GM12878 (cell line): ENCODE results near the gene ALX4. TPM values are rescaled to one million over a fixed set of nuclear protein-coding genes. Genes with fewer than 3 reads are reported as not detected.

Experiments used
- ATAC-seq: fragments of 200-7000 bp; cut with Tn5 transposase; 3 replicates; pipeline ENCODE4 v1.9.1; 2020; ENCODE audit warnings: mild to moderate bottlenecking, moderate library complexity
- BruUV-seq: library from RNA; stranded (reverse); fragments of 400-500 nt; replicated peaks from 2 replicates; lab custom pipeline; 2021; lab: Mats Ljungman, UMichigan
- CTCF ChIA-PET: fragments of 300-600 bp; sonication (Branson Sonifier 250); formaldehyde crosslinking; extraction: SDS; loops from one replicate; lab custom pipeline; 2021; ENCODE audit warnings: inconsistent platforms; lab: Yijun Ruan, JAX
- POLR2A ChIA-PET: fragments of 350-600 bp; formaldehyde crosslinking; extraction: SDS; loops from one replicate; lab custom pipeline; 2021; ENCODE audit warnings: inconsistent platforms; lab: Charles Lee
- RAD21 ChIA-PET: fragments of 300-600 bp; sonication (Branson Sonifier 250); formaldehyde crosslinking; loops from one replicate; lab custom pipeline; 2023; ENCODE audit warnings: antibody characterized with exemption; ENCODE audit not compliant: unreplicated experiment; lab: Charles Lee
- SMC1A ChIA-PET: fragments of 300-600 bp; sonication (Branson Sonifier 250); formaldehyde crosslinking; loops from one replicate; lab custom pipeline; 2023; ENCODE audit not compliant: unreplicated experiment, uncharacterized antibody; lab: Charles Lee
- DNase-seq: peaks from one replicate; pipeline ENCODE4 v3.0.0-alpha.2; 2011; ENCODE audit warnings: low read depth, low spot score
- FAIRE-seq: peaks from 3 replicates; lab custom pipeline; 2011; peaks lifted over from hg19 to GRCh38; lab: Jason Lieb, UNC
- H2AFZ ChIP-seq: 2 replicates; pipeline ENCODE4 v1.6.0; 2011; ENCODE audit warnings: low read depth, low read length, control low read depth; ENCODE audit not compliant: control insufficient read depth
- H3K27ac ChIP-seq: 2 replicates; pipeline ENCODE4 v1.5.1; 2011; ENCODE audit warnings: control low read depth; ENCODE audit not compliant: control insufficient read depth, insufficient read depth
- H3K27me3 ChIP-seq, 2 experiments: replicated peaks in 1 of 2; 2 replicates each; pipeline versions ENCODE4 v1.6.0 to v1.6.1; 2011; ENCODE audit warnings: low read length in 1 of 2; ENCODE audit not compliant: control insufficient read depth in 2 of 2, insufficient read depth in 2 of 2
- H3K36me3 ChIP-seq, 2 experiments: 2 replicates each; pipeline ENCODE4 v1.5.1; 2011; ENCODE audit warnings: low read length in 1 of 2; ENCODE audit not compliant: control insufficient read depth in 2 of 2, insufficient read depth in 2 of 2
- H3K4me1 ChIP-seq: 2 replicates; pipeline ENCODE4 v1.6.1; 2011; ENCODE audit warnings: mild to moderate bottlenecking, low read length, moderate library complexity, mixed read lengths; ENCODE audit not compliant: control insufficient read depth, insufficient read depth
- H3K4me2 ChIP-seq: 2 replicates; pipeline ENCODE4 v1.6.0; 2011; ENCODE audit warnings: control low read depth; ENCODE audit not compliant: control insufficient read depth, insufficient read depth
- H3K4me3 ChIP-seq: fragments of 200-600 bp; sonication (generic); 2 replicates; pipeline ENCODE4 v1.5.1; 2016
- H3K79me2 ChIP-seq: 2 replicates; pipeline ENCODE4 v1.6.0; 2011; ENCODE audit warnings: low read length; ENCODE audit not compliant: control insufficient read depth, insufficient read depth
- H3K9ac ChIP-seq: 2 replicates; pipeline ENCODE4 v1.8.0; 2011; ENCODE audit warnings: low read length, control low read depth, mixed read lengths; ENCODE audit not compliant: control insufficient read depth, insufficient read depth
- H3K9me3 ChIP-seq: replicated peaks from 3 replicates; pipeline ENCODE4 v1.5.1; 2011; ENCODE audit warnings: mild to moderate bottlenecking, low read length; ENCODE audit not compliant: control insufficient read depth, insufficient read depth
- H4K20me1 ChIP-seq: 2 replicates; pipeline ENCODE4 v1.6.0; 2011; ENCODE audit not compliant: control insufficient read depth, insufficient read depth
- CBX3 ChIP-seq: fragments of 200-600 bp; sonication (generic); IDR thresholded peaks from 2 replicates; pipeline ENCODE4 v1.6.1; 2016; ENCODE audit warnings: low read depth, borderline replicate concordance
- DPF2 ChIP-seq: fragments of 450-650 bp; IDR thresholded peaks from 2 replicates; pipeline ENCODE4 v1.6.1; 2017; ENCODE audit warnings: mild to moderate bottlenecking
- EP300 ChIP-seq, 2 experiments: fragments of 150-350 bp in 1 of 2; IDR thresholded peaks; 2 replicates each; pipeline ENCODE4 v1.6.1; 2011 to 2012; ENCODE audit warnings: low read depth in 2 of 2, low read length in 2 of 2, borderline replicate concordance in 1 of 2, improper control_type of control experiment in 1 of 2, inconsistent platforms in 1 of 2; ENCODE audit not compliant: control insufficient read depth in 1 of 2
- JUND ChIP-seq: IDR thresholded peaks from 2 replicates; pipeline ENCODE4 v1.6.1; 2012; ENCODE audit warnings: low read depth, mild to moderate bottlenecking, low read length, improper control_type of control experiment, moderate library complexity
- KDM1A ChIP-seq: fragments of 200-600 bp; sonication (generic); IDR thresholded peaks from 2 replicates; pipeline ENCODE4 v1.6.1; 2016; ENCODE audit warnings: borderline replicate concordance
- MTA2 ChIP-seq: fragments of 450-650 bp; IDR thresholded peaks from 2 replicates; pipeline ENCODE4 v1.6.1; 2016; ENCODE audit warnings: low read depth, mild to moderate bottlenecking, moderate library complexity
- MTA3 ChIP-seq: IDR thresholded peaks from 2 replicates; pipeline ENCODE4 v1.6.1; 2012; ENCODE audit warnings: low read length, inconsistent platforms, borderline replicate concordance
- PAX8 ChIP-seq: fragments of 450-650 bp; IDR thresholded peaks from 2 replicates; pipeline ENCODE4 v1.6.1; 2017; ENCODE audit warnings: mild to moderate bottlenecking, moderate library complexity
- POLR2AphosphoS5 ChIP-seq: IDR thresholded peaks from 2 replicates; pipeline ENCODE4 v1.6.1; 2011; ENCODE audit warnings: mild to moderate bottlenecking, low read length, inconsistent platforms
- SIX5 ChIP-seq: IDR thresholded peaks from 2 replicates; pipeline ENCODE4 v1.6.1; 2011; ENCODE audit warnings: mild to moderate bottlenecking, low read depth, low read length, moderate library complexity; ENCODE audit not compliant: severe bottlenecking
- SREBF2 ChIP-seq: IDR thresholded peaks from 2 replicates; pipeline ENCODE4 v1.6.1; 2012; ENCODE audit warnings: mild to moderate bottlenecking, low read length
- ZNF207 ChIP-seq: fragments of 450-650 bp; IDR thresholded peaks from 2 replicates; pipeline ENCODE4 v1.6.1; 2014; ENCODE audit warnings: antibody characterized with exemption, mild to moderate bottlenecking, borderline replicate concordance
- ZNF384 ChIP-seq: IDR thresholded peaks from 2 replicates; pipeline ENCODE4 v1.6.1; 2012; ENCODE audit warnings: low read depth, mild to moderate bottlenecking, low read length, improper control_type of control experiment, borderline replicate concordance
- WGBS: methylation state at CpG from one replicate; pipeline ENCODE4 v1.1.6; 2016; ENCODE audit warnings: low lambda C conversion rate; ENCODE audit not compliant: insufficient replicate concordance, insufficient coverage; ENCODE audit errors: missing lambda C conversion rate; 5-methylcytosine and 5-hydroxymethylcytosine counted together
- in situ Hi-C: fragments of 300-500 bp; cut with MboI; formaldehyde crosslinking; loops from 9 replicates; pipeline ENCODE4 v1.14.3; 2018; ENCODE audit warnings: mixed read lengths
- intact Hi-C: fragments of 100-400 bp; cut with micrococcal nuclease; formaldehyde crosslinking; loops from one replicate; pipeline ENCODE4 v1.14.2; 2022; ENCODE audit not compliant: unreplicated experiment
- polyA plus RNA-seq, 11 experiments: library from polyadenylated mRNA; depleted of rRNA in 4 of 11; unstranded in 6 of 11; stranded (reverse) in 5 of 11; fragments of >200 nt; fragmentation: Nextera tagmentation in 4 of 11; fragmentation: Illumina TruSeq in 1 of 11; extraction: Ambion mirVana in 4 of 11; extraction: Trizol in 1 of 11; gene quantifications; 1 replicate in 1 of 11; 2 replicates in 10 of 11; pipeline versions ENCODE4 v1.2.1 to v1.2.3, GENCODE V29; 2011 to 2016; ENCODE audit warnings: inconsistent platforms in 2 of 11, missing spikeins in 2 of 11, low read depth in 1 of 11
- total RNA-seq, 4 experiments: library from RNA; depleted of rRNA in 3 of 4; stranded (reverse); fragments of >200 nt in 3 of 4; fragmentation: Illumina TruSeq in 1 of 4; extraction: Trizol in 1 of 4; gene quantifications; 2 replicates each; pipeline versions ENCODE4 v1.2.1 to v1.2.3, GENCODE V29; 2013 to 2021
- TF ChIP-seq, protein P1 (sequence below): fragments of 450-650 bp; IDR thresholded peaks from 2 replicates; pipeline ENCODE4 v1.6.1; 2017; ENCODE audit warnings: mild to moderate bottlenecking, moderate library complexity
- TF ChIP-seq, protein P2 (sequence below): fragments of 450-650 bp; IDR thresholded peaks from 2 replicates; pipeline ENCODE4 v1.6.1; 2018; ENCODE audit warnings: mild to moderate bottlenecking, low read depth, moderate library complexity; ENCODE audit not compliant: partially characterized antibody

The ALX4 gene
- total and polyA plus RNA-seq, 10 of the 15 experiments (the other 5 are each of a cell fraction or from before 2014, with no cell fraction given), result not detected

DNA sequence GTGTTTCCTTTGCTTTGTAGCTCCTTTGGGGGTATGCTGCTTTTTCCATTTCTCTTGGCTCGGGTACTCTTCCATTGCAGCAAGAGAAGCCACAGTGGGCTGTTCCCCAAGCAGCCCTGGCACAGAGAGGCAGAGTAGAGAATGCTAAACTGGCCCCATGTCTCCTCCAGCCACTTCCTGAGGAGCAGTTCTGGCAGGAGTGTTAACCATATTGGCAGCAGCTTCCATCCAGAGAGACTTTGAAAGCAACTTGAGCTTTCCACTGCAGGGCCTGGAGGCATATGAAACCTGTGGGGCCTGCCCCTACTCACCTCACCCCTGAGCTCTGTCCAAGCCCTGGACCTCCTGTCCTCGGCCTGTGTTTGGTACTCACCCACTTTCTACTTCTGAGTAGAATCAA lies 61.8 kb downstream of the ALX4 start (continued):
- TF ChIP-seq, protein P1, sequence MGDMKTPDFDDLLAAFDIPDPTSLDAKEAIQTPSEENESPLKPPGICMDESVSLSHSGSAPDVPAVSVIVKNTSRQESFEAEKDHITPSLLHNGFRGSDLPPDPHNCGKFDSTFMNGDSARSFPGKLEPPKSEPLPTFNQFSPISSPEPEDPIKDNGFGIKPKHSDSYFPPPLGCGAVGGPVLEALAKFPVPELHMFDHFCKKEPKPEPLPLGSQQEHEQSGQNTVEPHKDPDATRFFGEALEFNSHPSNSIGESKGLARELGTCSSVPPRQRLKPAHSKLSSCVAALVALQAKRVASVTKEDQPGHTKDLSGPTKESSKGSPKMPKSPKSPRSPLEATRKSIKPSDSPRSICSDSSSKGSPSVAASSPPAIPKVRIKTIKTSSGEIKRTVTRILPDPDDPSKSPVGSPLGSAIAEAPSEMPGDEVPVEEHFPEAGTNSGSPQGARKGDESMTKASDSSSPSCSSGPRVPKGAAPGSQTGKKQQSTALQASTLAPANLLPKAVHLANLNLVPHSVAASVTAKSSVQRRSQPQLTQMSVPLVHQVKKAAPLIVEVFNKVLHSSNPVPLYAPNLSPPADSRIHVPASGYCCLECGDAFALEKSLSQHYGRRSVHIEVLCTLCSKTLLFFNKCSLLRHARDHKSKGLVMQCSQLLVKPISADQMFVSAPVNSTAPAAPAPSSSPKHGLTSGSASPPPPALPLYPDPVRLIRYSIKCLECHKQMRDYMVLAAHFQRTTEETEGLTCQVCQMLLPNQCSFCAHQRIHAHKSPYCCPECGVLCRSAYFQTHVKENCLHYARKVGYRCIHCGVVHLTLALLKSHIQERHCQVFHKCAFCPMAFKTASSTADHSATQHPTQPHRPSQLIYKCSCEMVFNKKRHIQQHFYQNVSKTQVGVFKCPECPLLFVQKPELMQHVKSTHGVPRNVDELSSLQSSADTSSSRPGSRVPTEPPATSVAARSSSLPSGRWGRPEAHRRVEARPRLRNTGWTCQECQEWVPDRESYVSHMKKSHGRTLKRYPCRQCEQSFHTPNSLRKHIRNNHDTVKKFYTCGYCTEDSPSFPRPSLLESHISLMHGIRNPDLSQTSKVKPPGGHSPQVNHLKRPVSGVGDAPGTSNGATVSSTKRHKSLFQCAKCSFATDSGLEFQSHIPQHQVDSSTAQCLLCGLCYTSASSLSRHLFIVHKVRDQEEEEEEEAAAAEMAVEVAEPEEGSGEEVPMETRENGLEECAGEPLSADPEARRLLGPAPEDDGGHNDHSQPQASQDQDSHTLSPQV, result no peak
- TF ChIP-seq SIX5, result no peak
- no peak for TF ChIP-seq PAX8
- TF ChIP-seq ZNF207, result no peak
- no peak for TF ChIP-seq SREBF2
- TF ChIP-seq KDM1A, result no peak
- TF ChIP-seq MTA3, result no peak
- no peak for TF ChIP-seq ZNF384

DNA sequence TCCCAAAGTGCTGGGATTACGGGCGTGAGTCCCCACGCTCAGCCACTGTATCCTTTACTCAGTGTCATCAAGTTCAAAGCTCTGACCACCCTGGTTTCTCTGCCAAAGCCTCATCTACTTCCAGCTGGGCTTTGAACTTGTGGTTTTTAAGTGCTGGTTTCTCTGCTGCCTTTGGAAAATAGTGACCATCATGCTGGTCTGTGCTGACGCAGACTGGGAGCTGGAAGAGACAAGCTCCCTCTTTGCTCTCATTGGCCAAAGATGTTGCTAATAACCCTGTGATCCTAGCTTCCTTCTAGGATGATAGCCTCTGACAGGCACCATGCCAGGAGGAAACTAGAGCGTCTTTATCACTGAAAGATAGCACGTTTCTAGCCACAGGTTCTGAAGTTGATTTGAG lies 62.4 kb downstream of the ALX4 start:
- 64% methylated on average over 6 of the region's 6 CpGs for WGBS
- FAIRE-seq (no peak), DNase-seq (no peak), ATAC-seq (no peak)
- H3K4me2 ChIP-seq, result no peak overlapping the region
- no peaks in the 10 kb centered on the region for H3K27me3 ChIP-seq
- no peaks in the 10 kb centered on the region; the same call in 1 of the 2 replicates for H4K20me1 ChIP-seq
- CTCF ChIA-PET, result interaction anchor here (1.0 kb wide), 1 partner anchor 38 kb away, joined by 3 read pairs; no protein-coding TSS in a partner anchor
- no peak overlapping the region for H3K9ac ChIP-seq
- intact Hi-C loops, result no loop called here
- TF ChIP-seq DPF2, result no peak
- no peak for TF ChIP-seq POLR2AphosphoS5
- no peak for TF ChIP-seq MTA2
- no peak for TF ChIP-seq JUND
- TF ChIP-seq EP300 (IDR thresholded peaks at IDR 0.05; ENCODE audit: borderline replicate concordance in 1 of 2, control insufficient read depth in 1 of 2, low read depth in 2 of 2, low read length in 2 of 2), result no peak
- no peak for TF ChIP-seq CBX3
- TF ChIP-seq, protein P2, sequence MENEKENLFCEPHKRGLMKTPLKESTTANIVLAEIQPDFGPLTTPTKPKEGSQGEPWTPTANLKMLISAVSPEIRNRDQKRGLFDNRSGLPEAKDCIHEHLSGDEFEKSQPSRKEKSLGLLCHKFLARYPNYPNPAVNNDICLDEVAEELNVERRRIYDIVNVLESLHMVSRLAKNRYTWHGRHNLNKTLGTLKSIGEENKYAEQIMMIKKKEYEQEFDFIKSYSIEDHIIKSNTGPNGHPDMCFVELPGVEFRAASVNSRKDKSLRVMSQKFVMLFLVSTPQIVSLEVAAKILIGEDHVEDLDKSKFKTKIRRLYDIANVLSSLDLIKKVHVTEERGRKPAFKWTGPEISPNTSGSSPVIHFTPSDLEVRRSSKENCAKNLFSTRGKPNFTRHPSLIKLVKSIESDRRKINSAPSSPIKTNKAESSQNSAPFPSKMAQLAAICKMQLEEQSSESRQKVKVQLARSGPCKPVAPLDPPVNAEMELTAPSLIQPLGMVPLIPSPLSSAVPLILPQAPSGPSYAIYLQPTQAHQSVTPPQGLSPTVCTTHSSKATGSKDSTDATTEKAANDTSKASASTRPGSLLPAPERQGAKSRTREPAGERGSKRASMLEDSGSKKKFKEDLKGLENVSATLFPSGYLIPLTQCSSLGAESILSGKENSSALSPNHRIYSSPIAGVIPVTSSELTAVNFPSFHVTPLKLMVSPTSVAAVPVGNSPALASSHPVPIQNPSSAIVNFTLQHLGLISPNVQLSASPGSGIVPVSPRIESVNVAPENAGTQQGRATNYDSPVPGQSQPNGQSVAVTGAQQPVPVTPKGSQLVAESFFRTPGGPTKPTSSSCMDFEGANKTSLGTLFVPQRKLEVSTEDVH, result no peak
- H3K4me1 ChIP-seq, result no peaks in the 10 kb centered on the region
- peaks cover 0 to 4% of the 10 kb centered on the region in 2 experiments; a peak in 3 of 4 replicates for H3K36me3 ChIP-seq
- no peak overlapping the region for H3K27ac ChIP-seq
- H3K9me3 ChIP-seq, result peaks cover under 1% of the 10 kb centered on the region; the same call in 2 of the 3 replicates
- in situ Hi-C loops, result no loop called here
- RAD21 ChIA-PET, result no interaction called here
- BruUV-seq, result no TSS peak
- H2AFZ ChIP-seq, result no peak overlapping the region
- no peaks in the 10 kb centered on the region for H3K79me2 ChIP-seq
- POLR2A ChIA-PET, result no interaction called here
- SMC1A ChIA-PET, result interaction anchor here (1.3 kb wide), 1 partner anchor 20 kb away, joined by 4 read pairs; no protein-coding TSS in a partner anchor
- no peak overlapping the region for H3K4me3 ChIP-seq
